H9 (cell line): ENCODE results near the gene HCFC1. TPM values are rescaled to one million over a fixed set of nuclear protein-coding genes. Genes with fewer than 3 reads are reported as not detected.

Source experiments
- DNase-seq: peaks from one replicate; pipeline ENCODE4 v3.0.0-alpha.2; 2017
- H2AFZ ChIP-seq: one replicate; pipeline ENCODE4 v1.6.1; 2013; ENCODE audit warnings: mild to moderate bottlenecking, low read length, control low read depth, moderate library complexity
- H2AK5ac ChIP-seq: 2 replicates; pipeline ENCODE4 v1.6.1; 2013; ENCODE audit warnings: low read length, control low read depth, mixed read lengths; ENCODE audit not compliant: insufficient read length
- H2BK120ac ChIP-seq: one replicate; pipeline ENCODE4 v1.6.1; 2013; ENCODE audit warnings: low read depth, mild to moderate bottlenecking, low read length, control low read depth, inconsistent platforms; ENCODE audit not compliant: poor library complexity, severe bottlenecking
- H2BK12ac ChIP-seq: 2 replicates; pipeline ENCODE4 v1.6.1; 2013; ENCODE audit warnings: low read length, control low read depth, mixed read lengths, low read depth; ENCODE audit not compliant: insufficient read length
- H2BK15ac ChIP-seq: 2 replicates; pipeline ENCODE4 v1.6.1; 2013; ENCODE audit warnings: low read depth, low read length, control low read depth
- H2BK20ac ChIP-seq: one replicate; pipeline ENCODE4 v1.6.1; 2013; ENCODE audit warnings: low read depth, mild to moderate bottlenecking, low read length, control low read depth, inconsistent platforms; ENCODE audit not compliant: poor library complexity, severe bottlenecking
- H2BK5ac ChIP-seq: 2 replicates; pipeline ENCODE4 v1.6.1; 2013; ENCODE audit warnings: low read length, control low read depth, mixed read lengths; ENCODE audit not compliant: insufficient read length
- H3K14ac ChIP-seq: 2 replicates; pipeline ENCODE4 v1.6.1; 2013; ENCODE audit warnings: low read length, control low read depth; ENCODE audit not compliant: insufficient read depth
- H3K18ac ChIP-seq: 2 replicates; pipeline ENCODE4 v1.6.1; 2013; ENCODE audit warnings: low read depth, mild to moderate bottlenecking, mixed read lengths, low read length, control low read depth; ENCODE audit not compliant: insufficient read length
- H3K23ac ChIP-seq: 2 replicates; pipeline ENCODE4 v1.6.1; 2013; ENCODE audit warnings: low read length, control low read depth, mixed read lengths, low read depth; ENCODE audit not compliant: insufficient read length
- H3K23me2 ChIP-seq: 2 replicates; pipeline ENCODE4 v1.6.1; 2013; ENCODE audit warnings: low read depth, mild to moderate bottlenecking, mixed read lengths, low read length, control low read depth; ENCODE audit not compliant: insufficient read length, poor library complexity, severe bottlenecking
- H3K27ac ChIP-seq: 2 replicates; pipeline ENCODE4 v1.5.1; 2013; ENCODE audit warnings: low read length, control low read depth, mixed read lengths, low read depth; ENCODE audit not compliant: insufficient read length
- H3K27me3 ChIP-seq: 2 replicates; pipeline ENCODE4 v1.6.1; 2013; ENCODE audit warnings: low read length, control low read depth, inconsistent platforms; ENCODE audit not compliant: insufficient read depth
- H3K4ac ChIP-seq: 2 replicates; pipeline ENCODE4 v1.6.1; 2013; ENCODE audit warnings: low read depth, mild to moderate bottlenecking, control low read depth, inconsistent platforms, low read length, moderate library complexity
- H3K4me1 ChIP-seq: 2 replicates; pipeline ENCODE4 v1.6.1; 2013; ENCODE audit warnings: low read length, control low read depth, inconsistent platforms; ENCODE audit not compliant: insufficient read depth
- H3K4me2 ChIP-seq: 2 replicates; pipeline ENCODE4 v1.6.1; 2013; ENCODE audit warnings: low read length, control low read depth, mixed read lengths; ENCODE audit not compliant: insufficient read length, insufficient read depth
- H3K56ac ChIP-seq: 2 replicates; pipeline ENCODE4 v1.6.1; 2013; ENCODE audit warnings: low read depth, mild to moderate bottlenecking, mixed read lengths, low read length, control low read depth; ENCODE audit not compliant: insufficient read length
- H3K79me1 ChIP-seq: 2 replicates; pipeline ENCODE4 v1.6.1; 2013; ENCODE audit warnings: low read depth, mild to moderate bottlenecking, moderate library complexity, low read length, control low read depth, inconsistent platforms; ENCODE audit not compliant: insufficient read depth, poor library complexity, severe bottlenecking
- H3K79me2 ChIP-seq: 2 replicates; pipeline ENCODE4 v1.6.1; 2013; ENCODE audit warnings: low read length, control low read depth, inconsistent platforms; ENCODE audit not compliant: insufficient read depth
- H3K9ac ChIP-seq: 2 replicates; pipeline ENCODE4 v1.6.1; 2013; ENCODE audit warnings: low read length, control low read depth, mixed read lengths; ENCODE audit not compliant: insufficient read length; ENCODE audit errors: extremely low read depth
- H3K9me3 ChIP-seq: one replicate; pipeline ENCODE4 v1.6.1; 2013; ENCODE audit warnings: low read depth, low read length, inconsistent platforms; ENCODE audit not compliant: control insufficient read depth
- H3T11ph ChIP-seq: one replicate; pipeline ENCODE4 v1.6.1; 2013; ENCODE audit warnings: mild to moderate bottlenecking, low read length, control low read depth, inconsistent platforms
- H4K20me1 ChIP-seq: one replicate; pipeline ENCODE4 v1.6.1; 2013; ENCODE audit not compliant: control insufficient read depth, insufficient read length, insufficient read depth
- H4K5ac ChIP-seq: 2 replicates; pipeline ENCODE4 v1.6.1; 2013; ENCODE audit warnings: low read depth, mild to moderate bottlenecking, mixed read lengths, low read length, control low read depth; ENCODE audit not compliant: insufficient read length
- H4K8ac ChIP-seq: replicated peaks from 2 replicates; pipeline ENCODE4 v1.6.1; 2013; ENCODE audit warnings: low read length, control low read depth, mixed read lengths, low read depth; ENCODE audit not compliant: insufficient read length
- H4K91ac ChIP-seq: 2 replicates; pipeline ENCODE4 v1.6.1; 2013; ENCODE audit warnings: low read depth, mild to moderate bottlenecking, moderate library complexity, mixed read lengths, low read length, control low read depth; ENCODE audit not compliant: insufficient read length
- H3K27ac Mint-ChIP-seq, 3 experiments: 2 replicates in 2 of 3; 3 replicates in 1 of 3; pipeline ENCODE4 v1.8.0; 2020 to 2021; ENCODE audit warnings: mixed read lengths in 3 of 3, mild to moderate bottlenecking in 1 of 3, moderate library complexity in 1 of 3
- H3K27me3 Mint-ChIP-seq: 2 replicates; pipeline ENCODE4 v1.8.0; 2021; ENCODE audit warnings: low read depth, mild to moderate bottlenecking, moderate library complexity, mixed read lengths
- H3K36me3 Mint-ChIP-seq, 3 experiments: 2 replicates in 2 of 3; 3 replicates in 1 of 3; pipeline ENCODE4 v1.8.0; 2020 to 2021; ENCODE audit warnings: low read depth in 3 of 3, mixed read lengths in 3 of 3; ENCODE audit not compliant: insufficient read depth in 1 of 3
- H3K4me1 Mint-ChIP-seq, 2 experiments: 2 replicates each; pipeline ENCODE4 v1.8.0; 2020; ENCODE audit warnings: mixed read lengths in 2 of 2
- H3K4me3 Mint-ChIP-seq, 2 experiments: 2 replicates in 1 of 2; 3 replicates in 1 of 2; pipeline ENCODE4 v1.8.0; 2020 to 2021; ENCODE audit warnings: mild to moderate bottlenecking in 2 of 2, mixed read lengths in 2 of 2, moderate library complexity in 1 of 2
- H3K9me3 Mint-ChIP-seq, 2 experiments: 2 replicates in 1 of 2; 3 replicates in 1 of 2; pipeline ENCODE4 v1.8.0; 2020; ENCODE audit warnings: mild to moderate bottlenecking in 2 of 2, mixed read lengths in 2 of 2, moderate library complexity in 1 of 2
- WGBS: extraction: QIAGEN DNeasy Blood & Tissue Kit; methylation state at CpG from one replicate; pipeline ENCODE4 v1.1.7; 2013; ENCODE audit warnings: missing lambda C conversion rate, low lambda C conversion rate, mixed read lengths; ENCODE audit not compliant: insufficient read length; ENCODE audit errors: extremely low coverage; 5-methylcytosine and 5-hydroxymethylcytosine counted together
- total RNA-seq: library from RNA; stranded (reverse); gene quantifications from 2 replicates; pipeline ENCODE4 v1.2.1, GENCODE V29; 2021
- TF ChIP-seq, protein P1 (sequence below): fragments of 200-600 bp; sonication (generic); conservative IDR thresholded peaks from 3 replicates; pipeline ENCODE4 v1.8.0; 2021; ENCODE audit warnings: antibody characterized with exemption, mild to moderate bottlenecking

Gene HCFC1
- total RNA-seq, 1 experiment from 2014 or later, result 144 TPM

DNA sequence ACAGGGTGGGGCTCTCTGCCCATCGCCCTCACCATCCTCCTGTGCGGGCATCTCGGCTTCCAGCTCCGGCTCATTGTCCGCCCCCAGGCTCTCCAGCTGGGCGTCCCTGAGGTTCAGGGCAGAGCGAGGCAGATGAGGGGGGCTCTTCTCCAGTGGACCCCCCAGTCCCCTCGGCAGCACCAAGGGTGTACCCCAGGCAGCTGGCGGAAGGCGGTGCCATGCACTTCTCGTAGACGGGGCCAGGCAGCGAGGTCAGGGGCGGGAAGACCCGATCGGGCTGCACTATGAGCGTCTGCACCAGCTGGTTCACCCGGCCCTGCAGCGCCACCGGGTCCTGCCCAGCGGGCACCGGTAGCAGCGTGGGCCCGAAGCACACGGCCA is 61.6 kb downstream of the HCFC1 start:
- Histone ChIP-seq H3K23ac (no peak overlapping the region), H3K27me3 (no peaks in the 10 kb centered on the region), H3K4me2 (no peak overlapping the region), H3K4ac (no peak overlapping the region), H3K9ac (no peak overlapping the region), H3K56ac (no peak overlapping the region), H3K79me2 (no peaks in the 10 kb centered on the region), H3T11ph (no peak overlapping the region), H3K4me1 (no peaks in the 10 kb centered on the region), H2BK12ac (no peak overlapping the region), H3K9me3 (peaks cover 5% of the 10 kb centered on the region), H2BK120ac (no peak overlapping the region), H4K5ac (no peak overlapping the region), H2BK20ac (no peak overlapping the region), H3K23me2 (no peaks in the 10 kb centered on the region), H4K8ac (no peak overlapping the region), H2BK5ac (no peak overlapping the region), H2AK5ac (no peak overlapping the region), H3K14ac (no peak overlapping the region), H3K27ac (no peak overlapping the region), H3K79me1 (no peaks in the 10 kb centered on the region), H4K91ac (no peak overlapping the region), H3K18ac (no peak overlapping the region), H2AFZ (no peak overlapping the region), H2BK15ac (no peak overlapping the region), H4K20me1 (no peaks in the 10 kb centered on the region)
- no CpG with 5 or more reads among the region's 25 CpGs for WGBS
- DNase-seq, result no peak
- H3K4me3 Mint-ChIP-seq, result no peak overlapping the region
- no peaks in the 10 kb centered on the region for H3K27me3 Mint-ChIP-seq
- peaks cover 53 to 67% of the 10 kb centered on the region in 2 experiments for H3K9me3 Mint-ChIP-seq
- H3K27ac Mint-ChIP-seq, result no peak overlapping the region
- 0 out of 4 replicates have a peak, but pooled peaks cover 0 to 3% of the 10 kb centered on the region in 2 experiments for H3K4me1 Mint-ChIP-seq
- H3K36me3 Mint-ChIP-seq, result peaks cover 3 to 38% (median 12%) of the 10 kb centered on the region in 3 experiments; a peak in 5 of 7 replicates
- TF ChIP-seq, protein P1, sequence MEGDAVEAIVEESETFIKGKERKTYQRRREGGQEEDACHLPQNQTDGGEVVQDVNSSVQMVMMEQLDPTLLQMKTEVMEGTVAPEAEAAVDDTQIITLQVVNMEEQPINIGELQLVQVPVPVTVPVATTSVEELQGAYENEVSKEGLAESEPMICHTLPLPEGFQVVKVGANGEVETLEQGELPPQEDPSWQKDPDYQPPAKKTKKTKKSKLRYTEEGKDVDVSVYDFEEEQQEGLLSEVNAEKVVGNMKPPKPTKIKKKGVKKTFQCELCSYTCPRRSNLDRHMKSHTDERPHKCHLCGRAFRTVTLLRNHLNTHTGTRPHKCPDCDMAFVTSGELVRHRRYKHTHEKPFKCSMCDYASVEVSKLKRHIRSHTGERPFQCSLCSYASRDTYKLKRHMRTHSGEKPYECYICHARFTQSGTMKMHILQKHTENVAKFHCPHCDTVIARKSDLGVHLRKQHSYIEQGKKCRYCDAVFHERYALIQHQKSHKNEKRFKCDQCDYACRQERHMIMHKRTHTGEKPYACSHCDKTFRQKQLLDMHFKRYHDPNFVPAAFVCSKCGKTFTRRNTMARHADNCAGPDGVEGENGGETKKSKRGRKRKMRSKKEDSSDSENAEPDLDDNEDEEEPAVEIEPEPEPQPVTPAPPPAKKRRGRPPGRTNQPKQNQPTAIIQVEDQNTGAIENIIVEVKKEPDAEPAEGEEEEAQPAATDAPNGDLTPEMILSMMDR, result no peak
